Osteocyte (in vitro differentiated cells): ENCODE measurements around the gene ISCA1. TPM values are rescaled to one million over a fixed set of nuclear protein-coding genes. Genes with fewer than 3 reads are reported as not detected.
A peak's percentile ranks its signal among the peaks of the same experiment; 100 is the strongest.

Experiments used
- DNase-seq: peaks from one replicate; pipeline ENCODE4 v3.0.0; 2021; ENCODE audit warnings: mixed read lengths; ENCODE audit not compliant: unreplicated experiment; ENCODE audit errors: extremely low spot score
- H3K27ac Mint-ChIP-seq: one replicate; pipeline ENCODE4 v1.8.0; 2021; ENCODE audit warnings: mild to moderate bottlenecking, mixed read lengths; ENCODE audit not compliant: unreplicated experiment
- H3K27me3 Mint-ChIP-seq: one replicate; pipeline ENCODE4 v1.8.0; 2021; ENCODE audit warnings: mixed read lengths; ENCODE audit not compliant: unreplicated experiment
- H3K36me3 Mint-ChIP-seq: one replicate; pipeline ENCODE4 v1.8.0; 2021; ENCODE audit warnings: mixed read lengths; ENCODE audit not compliant: unreplicated experiment
- H3K4me1 Mint-ChIP-seq: one replicate; pipeline ENCODE4 v1.8.0; 2021; ENCODE audit warnings: mixed read lengths; ENCODE audit not compliant: unreplicated experiment
- H3K4me3 Mint-ChIP-seq: one replicate; pipeline ENCODE4 v1.8.0; 2021; ENCODE audit warnings: mild to moderate bottlenecking, moderate library complexity, mixed read lengths; ENCODE audit not compliant: unreplicated experiment
- H3K9me3 Mint-ChIP-seq: one replicate; pipeline ENCODE4 v1.8.0; 2021; ENCODE audit warnings: mixed read lengths; ENCODE audit not compliant: unreplicated experiment
- total RNA-seq: library from RNA; stranded (reverse); gene quantifications from 2 replicates; pipeline ENCODE4 v1.2.1, GENCODE V29; 2021
- TF ChIP-seq, protein P1 (sequence below): fragments of 200-600 bp; sonication (generic); IDR thresholded peaks from 2 replicates; pipeline ENCODE4 v1.5.0; 2021; ENCODE audit warnings: antibody characterized with exemption, mild to moderate bottlenecking, moderate library complexity

ISCA1 gene
- total RNA-seq, 1 donor from 2014 or later, result 33.9 TPM

DNA sequence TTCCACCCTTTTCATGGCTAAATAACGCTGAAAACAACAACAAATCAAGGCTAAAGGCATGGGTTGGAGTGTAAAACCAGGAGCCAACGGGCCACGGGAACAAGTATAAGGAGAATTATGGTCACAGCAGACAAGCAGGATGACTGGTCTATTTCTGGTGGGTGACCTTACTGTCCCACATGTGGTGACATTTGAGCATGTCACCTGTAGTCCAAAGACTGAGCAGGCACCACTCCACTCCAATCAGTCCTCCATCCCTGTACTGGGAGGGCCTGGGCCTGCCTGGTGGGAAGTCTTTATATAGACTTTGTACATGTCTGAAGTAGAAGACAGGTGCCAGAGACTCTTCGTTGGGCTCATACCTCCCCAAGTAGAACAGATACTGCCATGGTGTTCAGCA is 59.7 kb downstream of the ISCA1 start:
- H3K9me3 Mint-ChIP-seq, result no peaks in the 10 kb centered on the region
- TF ChIP-seq, protein P1, sequence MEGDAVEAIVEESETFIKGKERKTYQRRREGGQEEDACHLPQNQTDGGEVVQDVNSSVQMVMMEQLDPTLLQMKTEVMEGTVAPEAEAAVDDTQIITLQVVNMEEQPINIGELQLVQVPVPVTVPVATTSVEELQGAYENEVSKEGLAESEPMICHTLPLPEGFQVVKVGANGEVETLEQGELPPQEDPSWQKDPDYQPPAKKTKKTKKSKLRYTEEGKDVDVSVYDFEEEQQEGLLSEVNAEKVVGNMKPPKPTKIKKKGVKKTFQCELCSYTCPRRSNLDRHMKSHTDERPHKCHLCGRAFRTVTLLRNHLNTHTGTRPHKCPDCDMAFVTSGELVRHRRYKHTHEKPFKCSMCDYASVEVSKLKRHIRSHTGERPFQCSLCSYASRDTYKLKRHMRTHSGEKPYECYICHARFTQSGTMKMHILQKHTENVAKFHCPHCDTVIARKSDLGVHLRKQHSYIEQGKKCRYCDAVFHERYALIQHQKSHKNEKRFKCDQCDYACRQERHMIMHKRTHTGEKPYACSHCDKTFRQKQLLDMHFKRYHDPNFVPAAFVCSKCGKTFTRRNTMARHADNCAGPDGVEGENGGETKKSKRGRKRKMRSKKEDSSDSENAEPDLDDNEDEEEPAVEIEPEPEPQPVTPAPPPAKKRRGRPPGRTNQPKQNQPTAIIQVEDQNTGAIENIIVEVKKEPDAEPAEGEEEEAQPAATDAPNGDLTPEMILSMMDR, result no peak
- no peak for DNase-seq
- no peaks in the 10 kb centered on the region for H3K36me3 Mint-ChIP-seq
- H3K27ac Mint-ChIP-seq, result no peak overlapping the region
- H3K4me1 Mint-ChIP-seq, result no peaks in the 10 kb centered on the region
- H3K27me3 Mint-ChIP-seq, result peaks cover 13% of the 10 kb centered on the region
- no peak overlapping the region for H3K4me3 Mint-ChIP-seq

DNA sequence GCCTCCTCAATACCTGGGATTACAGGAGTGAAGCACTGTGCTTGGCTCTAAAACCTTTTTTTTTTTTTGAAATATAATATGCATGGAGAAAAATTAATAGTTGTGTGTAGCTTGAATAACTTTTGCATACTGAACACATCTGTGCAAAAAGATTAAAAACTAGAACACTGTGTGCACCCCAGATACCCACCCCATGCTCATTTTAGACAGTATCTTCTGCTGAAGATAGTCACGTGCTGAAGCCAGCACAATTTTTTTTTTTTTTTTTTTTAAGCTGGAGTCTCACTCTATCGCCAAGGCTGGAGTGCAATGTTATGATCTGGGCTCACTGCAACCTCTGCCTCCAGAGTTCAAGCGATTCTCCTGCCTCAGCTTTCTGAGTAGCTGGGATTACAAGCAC is 62.7 kb downstream of the ISCA1 start:
- Mint-ChIP-seq H3K4me3 (no peak overlapping the region), H3K27me3 (peaks cover 13% of the 10 kb centered on the region), H3K4me1 (no peaks in the 10 kb centered on the region), H3K36me3 (no peaks in the 10 kb centered on the region), H3K9me3 (no peaks in the 10 kb centered on the region), H3K27ac (no peak overlapping the region)
- TF ChIP-seq, protein P1, result no peak
- no peak for DNase-seq

DNA sequence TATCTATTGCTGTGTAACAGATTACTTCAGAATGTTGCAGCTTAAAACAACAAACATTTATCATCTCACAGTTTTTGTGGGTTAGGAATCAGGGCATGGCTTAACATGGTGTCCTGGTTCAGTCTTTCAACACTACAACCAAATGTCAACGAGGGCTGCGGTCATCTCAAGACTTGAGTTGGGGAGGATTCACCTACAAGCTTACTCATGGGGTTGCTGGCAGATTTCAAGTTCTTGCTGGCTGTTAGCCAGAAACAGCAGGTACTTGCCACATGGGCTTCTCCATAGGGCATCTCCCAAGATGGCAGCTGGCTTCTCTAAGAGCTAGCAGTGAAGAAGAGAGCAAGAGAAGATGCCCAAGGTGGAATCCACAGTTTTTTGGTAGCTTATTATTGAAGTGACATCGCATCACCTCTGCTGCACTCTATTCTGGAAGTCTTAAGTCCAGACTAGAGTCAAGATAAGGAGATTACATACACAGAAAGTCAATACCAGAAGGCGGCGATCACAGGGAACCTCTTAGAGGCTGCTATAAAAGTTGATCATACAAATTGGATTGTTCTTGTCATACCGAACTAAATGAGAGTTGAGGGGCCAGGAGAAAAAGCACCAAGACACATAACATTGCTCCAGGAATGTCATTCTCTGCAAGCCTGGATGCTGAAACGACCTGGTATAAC is 65.1 kb downstream of the ISCA1 start:
- H3K27ac Mint-ChIP-seq, result no peak overlapping the region
- peak; percentile 51 for DNase-seq
- TF ChIP-seq, protein P1, result no peak
- H3K36me3 Mint-ChIP-seq, result no peaks in the 10 kb centered on the region
- H3K27me3 Mint-ChIP-seq, result peaks cover 8% of the 10 kb centered on the region
- no peaks in the 10 kb centered on the region for H3K9me3 Mint-ChIP-seq
- H3K4me1 Mint-ChIP-seq, result no peaks in the 10 kb centered on the region
- no peak overlapping the region for H3K4me3 Mint-ChIP-seq

Other genes with a start within 250 kb of the ISCA1 start
- 91.9 and 93.4 TPM in 2 replicates for gene GOLM1, start 183.0 kb downstream of the ISCA1 start, total RNA-seq
- 0.40 TPM in 1 of 2 replicates, not detected in the other for gene C9orf153, start 22.9 kb downstream of the ISCA1 start, total RNA-seq
- gene TUT7, start 71.9 kb upstream of the ISCA1 start, total RNA-seq, result 24.8 and 30.2 TPM in 2 replicates